Endothelial cell (in vitro differentiated cells): ENCODE data around the gene NIP7. TPM values are rescaled to one million over a fixed set of nuclear protein-coding genes. Genes with fewer than 3 reads are reported as not detected.
A peak's percentile ranks its signal among the peaks of the same experiment; 100 is the strongest.

Experiments
- DNase-seq: peaks from one replicate; pipeline ENCODE4 v3.0.0; 2021; ENCODE audit warnings: low spot score
- H3K27ac Mint-ChIP-seq: one replicate; pipeline ENCODE4 v1.8.0; 2021; ENCODE audit warnings: mixed read lengths, inconsistent platforms; ENCODE audit not compliant: unreplicated experiment
- H3K27me3 Mint-ChIP-seq: one replicate; pipeline ENCODE4 v1.8.0; 2021; ENCODE audit warnings: mild to moderate bottlenecking, moderate library complexity, mixed read lengths, inconsistent platforms; ENCODE audit not compliant: unreplicated experiment
- H3K36me3 Mint-ChIP-seq: one replicate; pipeline ENCODE4 v1.8.0; 2021; ENCODE audit warnings: mild to moderate bottlenecking, low read depth, mixed read lengths, inconsistent platforms; ENCODE audit not compliant: unreplicated experiment
- H3K4me1 Mint-ChIP-seq: one replicate; pipeline ENCODE4 v1.8.0; 2021; ENCODE audit warnings: mild to moderate bottlenecking, mixed read lengths, inconsistent platforms; ENCODE audit not compliant: unreplicated experiment
- H3K4me3 Mint-ChIP-seq: one replicate; pipeline ENCODE4 v1.8.0; 2021; ENCODE audit warnings: mild to moderate bottlenecking, mixed read lengths, inconsistent platforms; ENCODE audit not compliant: unreplicated experiment
- H3K9me3 Mint-ChIP-seq: one replicate; pipeline ENCODE4 v1.8.0; 2021; ENCODE audit warnings: mixed read lengths, inconsistent platforms; ENCODE audit not compliant: unreplicated experiment
- total RNA-seq: library from RNA; stranded (reverse); fragmentation: NEBNext Ultra II Directional; extraction: Animal tissue kit (Norgen Biotek cat#: 25700); gene quantifications from one replicate; pipeline ENCODE4 v1.2.1, GENCODE V29; 2021; ENCODE audit not compliant: unreplicated experiment
- TF ChIP-seq, protein P1 (sequence below): fragments of 200-600 bp; sonication (generic); IDR thresholded peaks from one replicate; pipeline ENCODE4 v1.5.0; 2021; ENCODE audit warnings: antibody characterized with exemption; ENCODE audit not compliant: unreplicated experiment

Gene NIP7
- total RNA-seq, 1 donor from 2014 or later = 34.4 TPM

DNA sequence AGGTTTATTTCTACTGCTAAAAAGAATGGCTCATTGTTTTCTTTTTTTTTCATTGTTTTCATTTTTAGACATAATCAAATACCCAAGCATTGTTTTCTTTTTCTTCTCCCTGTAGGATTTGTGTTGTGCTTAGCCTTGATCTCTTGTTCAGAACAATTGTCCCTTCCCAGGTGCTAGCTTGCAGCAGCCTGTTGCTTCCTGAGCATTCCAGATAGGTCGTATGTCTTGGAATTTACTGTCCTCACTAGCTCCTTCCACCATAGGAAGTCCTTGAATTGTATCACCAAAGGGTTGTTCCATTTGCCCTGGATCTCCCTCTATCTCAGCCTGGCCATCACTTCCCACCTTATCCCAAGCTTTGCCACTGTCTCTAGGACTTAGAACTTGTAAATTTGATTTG, 38.4 kb upstream of the NIP7 start:
- H3K36me3 Mint-ChIP-seq = peaks cover 12% of the 10 kb centered on the region
- DNase-seq = no peak
- peaks cover 34% of the 10 kb centered on the region for H3K4me1 Mint-ChIP-seq
- peaks cover 2% of the 10 kb centered on the region for H3K27me3 Mint-ChIP-seq
- TF ChIP-seq, protein P1, sequence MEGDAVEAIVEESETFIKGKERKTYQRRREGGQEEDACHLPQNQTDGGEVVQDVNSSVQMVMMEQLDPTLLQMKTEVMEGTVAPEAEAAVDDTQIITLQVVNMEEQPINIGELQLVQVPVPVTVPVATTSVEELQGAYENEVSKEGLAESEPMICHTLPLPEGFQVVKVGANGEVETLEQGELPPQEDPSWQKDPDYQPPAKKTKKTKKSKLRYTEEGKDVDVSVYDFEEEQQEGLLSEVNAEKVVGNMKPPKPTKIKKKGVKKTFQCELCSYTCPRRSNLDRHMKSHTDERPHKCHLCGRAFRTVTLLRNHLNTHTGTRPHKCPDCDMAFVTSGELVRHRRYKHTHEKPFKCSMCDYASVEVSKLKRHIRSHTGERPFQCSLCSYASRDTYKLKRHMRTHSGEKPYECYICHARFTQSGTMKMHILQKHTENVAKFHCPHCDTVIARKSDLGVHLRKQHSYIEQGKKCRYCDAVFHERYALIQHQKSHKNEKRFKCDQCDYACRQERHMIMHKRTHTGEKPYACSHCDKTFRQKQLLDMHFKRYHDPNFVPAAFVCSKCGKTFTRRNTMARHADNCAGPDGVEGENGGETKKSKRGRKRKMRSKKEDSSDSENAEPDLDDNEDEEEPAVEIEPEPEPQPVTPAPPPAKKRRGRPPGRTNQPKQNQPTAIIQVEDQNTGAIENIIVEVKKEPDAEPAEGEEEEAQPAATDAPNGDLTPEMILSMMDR = no peak
- H3K4me3 Mint-ChIP-seq = no peak overlapping the region
- no peaks in the 10 kb centered on the region for H3K9me3 Mint-ChIP-seq
- peak overlapping the region; percentile 93 for H3K27ac Mint-ChIP-seq

DNA sequence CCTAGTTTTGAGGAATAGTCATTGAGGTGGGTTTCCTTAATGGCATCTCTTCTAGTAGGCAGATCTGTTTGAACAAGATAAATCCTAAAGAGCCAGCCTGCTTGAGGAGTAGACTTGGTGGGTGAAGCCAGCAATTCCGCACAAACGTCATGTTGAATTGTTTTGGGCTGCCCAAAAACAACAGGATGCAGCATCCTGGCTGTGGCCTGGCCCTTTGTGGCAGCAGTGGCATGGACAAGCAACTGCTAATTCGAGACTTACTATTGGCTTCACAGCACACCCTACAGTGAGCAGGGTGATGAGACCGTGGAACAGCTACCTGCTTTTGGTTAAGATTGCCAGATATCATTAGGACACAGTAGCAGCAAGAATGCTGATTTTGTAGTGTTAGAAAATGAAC, 37.7 kb upstream of the NIP7 start:
- TF ChIP-seq, protein P1 = no peak
- H3K27ac Mint-ChIP-seq = peak overlapping the region; percentile 93
- no peak overlapping the region for H3K4me3 Mint-ChIP-seq
- no peak for DNase-seq
- peaks cover 2% of the 10 kb centered on the region for H3K27me3 Mint-ChIP-seq
- peaks cover 34% of the 10 kb centered on the region for H3K4me1 Mint-ChIP-seq
- H3K9me3 Mint-ChIP-seq = no peaks in the 10 kb centered on the region
- H3K36me3 Mint-ChIP-seq = peaks cover 12% of the 10 kb centered on the region

DNA sequence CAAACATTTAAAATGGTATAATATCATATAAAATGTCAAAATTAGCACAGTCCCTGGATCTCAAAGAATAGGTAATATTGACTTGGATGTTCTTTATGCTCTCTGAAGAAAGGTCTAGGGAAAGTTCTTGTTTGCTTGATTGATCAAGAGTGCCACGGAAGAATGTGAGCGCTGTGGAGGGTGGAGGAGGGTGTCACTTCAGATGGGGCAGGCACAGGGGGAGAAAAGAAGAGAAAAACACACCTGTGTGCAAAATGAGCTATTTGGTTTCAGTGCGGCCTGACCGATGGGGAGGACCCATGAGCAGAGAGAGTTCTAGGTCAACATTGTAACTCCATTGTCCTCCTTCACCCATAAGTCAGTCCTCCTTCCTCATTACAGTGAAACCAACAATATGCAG, 37.3 kb upstream of the NIP7 start:
- DNase-seq = no peak
- no peaks in the 10 kb centered on the region for H3K9me3 Mint-ChIP-seq
- peaks cover 2% of the 10 kb centered on the region for H3K27me3 Mint-ChIP-seq
- H3K36me3 Mint-ChIP-seq = peaks cover 12% of the 10 kb centered on the region
- TF ChIP-seq, protein P1 = no peak
- H3K4me1 Mint-ChIP-seq = peaks cover 34% of the 10 kb centered on the region
- H3K27ac Mint-ChIP-seq = peak overlapping the region; percentile 83
- H3K4me3 Mint-ChIP-seq = peak overlapping the region; percentile 73

DNA sequence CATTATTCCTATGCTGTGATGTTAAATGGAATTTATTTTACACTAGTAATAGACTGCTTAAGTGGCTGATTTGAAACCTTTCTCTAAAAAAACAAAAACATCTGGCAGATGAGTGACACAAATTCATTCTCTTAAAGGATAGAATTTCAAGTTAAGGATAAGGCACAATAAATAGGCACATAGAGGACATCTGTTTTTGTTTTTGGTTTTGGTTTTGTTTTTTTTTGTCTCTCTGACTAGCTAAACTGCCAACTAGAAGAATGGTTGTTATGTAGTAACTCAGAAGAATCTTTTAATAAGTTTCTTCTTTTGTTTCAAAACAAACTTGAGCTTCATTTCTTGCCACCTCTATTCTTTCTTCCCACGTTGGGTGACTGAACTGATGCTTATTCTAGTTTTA, 33.5 kb upstream of the NIP7 start:
- H3K4me1 Mint-ChIP-seq = peaks cover 39% of the 10 kb centered on the region
- H3K27ac Mint-ChIP-seq = no peak overlapping the region
- TF ChIP-seq, protein P1 = no peak
- peaks cover 4% of the 10 kb centered on the region for H3K27me3 Mint-ChIP-seq
- DNase-seq = no peak
- H3K9me3 Mint-ChIP-seq = no peaks in the 10 kb centered on the region
- peaks cover 11% of the 10 kb centered on the region for H3K36me3 Mint-ChIP-seq
- H3K4me3 Mint-ChIP-seq = peak overlapping the region; percentile 31

DNA sequence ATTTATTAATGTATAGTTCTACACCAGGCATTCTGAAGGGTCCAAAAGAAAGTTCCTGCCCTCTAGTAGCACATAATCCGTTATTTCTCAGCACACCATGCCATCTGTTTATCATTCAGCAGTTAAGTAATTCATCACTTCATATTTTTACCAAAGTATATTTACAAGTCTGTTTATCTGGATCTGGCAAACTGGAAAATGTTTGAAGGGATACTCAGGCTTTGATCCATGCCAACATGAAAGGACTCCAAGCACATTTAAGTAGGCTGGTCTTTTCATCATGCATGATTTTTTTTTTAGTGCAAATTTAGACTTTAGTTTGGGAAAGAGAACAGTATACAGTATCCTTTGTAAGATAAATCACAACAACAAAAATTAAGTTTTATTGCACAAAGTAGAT, 32.5 kb upstream of the NIP7 start:
- TF ChIP-seq, protein P1 = no peak
- peaks cover 7% of the 10 kb centered on the region for H3K27me3 Mint-ChIP-seq
- peaks cover 32% of the 10 kb centered on the region for H3K4me1 Mint-ChIP-seq
- peaks cover 15% of the 10 kb centered on the region for H3K36me3 Mint-ChIP-seq
- H3K9me3 Mint-ChIP-seq = no peaks in the 10 kb centered on the region
- no peak overlapping the region for H3K4me3 Mint-ChIP-seq
- DNase-seq = no peak
- no peak overlapping the region for H3K27ac Mint-ChIP-seq
